Heart left ventricle (tissue), 16 donors: Measurements from ENCODE around the gene SPEM2. TPM values are rescaled to one million over a fixed set of nuclear protein-coding genes. Genes with fewer than 3 reads are reported as not detected.

Source experiments
- ATAC-seq, 4 donors: fragments of 200-7000 bp; cut with Tn5 transposase; one replicate each; pipeline ENCODE4 v1.9.1; 2020 to 2022; ENCODE audit warnings: moderate library complexity in 4 of 4, mild to moderate bottlenecking in 3 of 4, moderate number of reproducible peaks in 1 of 4
- DNase-seq, 5 donors: peaks; one replicate each; pipeline ENCODE4 v3.0.0-alpha.2; 2020
- H3K27ac ChIP-seq, 12 donors: fragments of 200-600 bp; sonication (generic) in 4 of 12; one replicate each; pipeline versions ENCODE4 v1.5.0 to v1.8.0; 2016 to 2022; ENCODE audit warnings: mild to moderate bottlenecking in 2 of 12
- H3K27me3 ChIP-seq, 9 donors: fragments of 200-600 bp; sonication (generic) in 2 of 9; one replicate each; pipeline versions ENCODE4 v1.5.1 to v1.8.0; 2016 to 2022; ENCODE audit warnings: mild to moderate bottlenecking in 3 of 9
- H3K36me3 ChIP-seq, 9 donors: fragments of 200-600 bp; sonication (generic) in 2 of 9; one replicate each; pipeline versions ENCODE4 v1.5.0 to v1.8.0; 2018 to 2022; ENCODE audit warnings: mild to moderate bottlenecking in 2 of 9
- H3K4me1 ChIP-seq, 12 donors: fragments of 200-600 bp; sonication (generic) in 4 of 12; one replicate each; pipeline versions ENCODE4 v1.5.0 to v1.8.0; 2016 to 2022; ENCODE audit warnings: mild to moderate bottlenecking in 3 of 12
- H3K4me3 ChIP-seq, 12 donors: fragments of 200-600 bp; sonication (generic) in 4 of 12; one replicate each; pipeline versions ENCODE4 v1.5.0 to v1.8.0; 2017 to 2022; ENCODE audit warnings: mild to moderate bottlenecking in 9 of 12, moderate library complexity in 4 of 12
- H3K9me3 ChIP-seq, 12 donors: fragments of 200-600 bp; sonication (generic) in 4 of 12; one replicate each; pipeline versions ENCODE4 v1.5.0 to v1.8.0; 2016 to 2022; ENCODE audit warnings: mild to moderate bottlenecking in 1 of 12
- CTCF ChIP-seq, 12 donors: fragments of 200-600 bp; sonication (generic) in 4 of 12; IDR thresholded peaks; one replicate each; pipeline versions ENCODE4 v1.5.0 to v1.8.0; 2018 to 2022; ENCODE audit warnings: antibody characterized with exemption in 12 of 12, mild to moderate bottlenecking in 5 of 12
- POLR2A ChIP-seq, 2 donors: fragments of 450-650 bp; IDR thresholded peaks; one replicate each; pipeline ENCODE4 v1.6.1; 2017; ENCODE audit warnings: antibody characterized with exemption in 2 of 2, mild to moderate bottlenecking in 2 of 2, moderate library complexity in 2 of 2
- WGBS, 4 donors: extraction: QIAGEN DNeasy Blood & Tissue Kit in 2 of 4; methylation state at CpG; one replicate each; pipeline versions ENCODE4 v1.1.5 to v1.1.7; 2013 to 2018; 5-methylcytosine and 5-hydroxymethylcytosine counted together
- intact Hi-C, 10 donors: fragments of 100-400 bp; cut with DNase I; formaldehyde crosslinking; loops; one replicate each; pipeline versions ENCODE4 v1.11.1 to v1.14.2; 2022
- polyA plus RNA-seq, 2 donors: library from polyadenylated mRNA; stranded (reverse); fragments of 200-250 nt; gene quantifications; one replicate each; pipeline ENCODE4 v1.2.3, GENCODE V29; 2013
- total RNA-seq, 9 donors: library from RNA; depleted of rRNA in 2 of 9; stranded (reverse); fragments of >200 nt in 2 of 9; fragmentation: NEBNext Ultra II Directional in 3 of 9; extraction: Animal tissue kit (Norgen Biotek cat#: 25700) in 3 of 9; gene quantifications; one replicate each; pipeline versions ENCODE4 v1.1.0 to v1.2.4, GENCODE V29; 2016 to 2023
- donor health status: ischemic (EF 13 %, LVEDD 7.1; RV severe dilation, severe dysfunction).
- donor health status: healthy with polysubstance abuse.
- donor health status: DM: no; HTN: yes; CAD: no.
- donor health status: DM: no; HTN: no; CAD: no.
- donor health status: ischemic (EF 25% LVEDD 6.9; RV normal size, moderate dysfunction).
- donor health status: ischemic (EF 25% LVEDD 5.7; RV mildly dilated, moderate dysfunction).
- donor health status: healthy.
- donor health status: DM: yes; HTN: yes; CAD: no.
- donor health status: ischemic (EF 35%, LVEDD 5.7; RV mildly dilated, moderate dysfunction).
- donor health status: nonischemic (EF 11% LVEDD 7.7; RV severe dilation, severe dysfunction).
- donor health status: DM: yes; HTN: yes; CAD: no.
- donor health status: PGD.
- donor health status: ischemic (EF 29% LVEDD 5.4; RV normal size, mild dysfunction).
- donor health status: nonischemic (EF 23%, LVEDD 6.1; RV moderate dilation, normal function).

Gene SPEM2
- total and polyA plus RNA-seq, 11 donors, result not detected

GRCh38 chr17:7476951-7477350, 51.5 kb downstream of the SPEM2 start:
- no peak for ATAC-seq
- whole genome bisulfite sequencing, 4 donors, result 78 to 84% (median 81%) methylated on average over 3 to 5 of the region's 5 CpGs
- DNase-seq, result no peak
- no peaks in the 10 kb centered on the region for H3K27me3 ChIP-seq
- H3K4me3 ChIP-seq, result peak overlapping the region in 8 of 12 donors; percentile 78 to 99 (median 98)
- H3K9me3 ChIP-seq, result no peaks in the 10 kb centered on the region
- intact Hi-C loops, result loop anchor here in 3 of 10 donors (5.0 kb wide), 1 partner anchor 35 kb away; no protein-coding TSS in a partner anchor
- no peaks in the 10 kb centered on the region for H3K36me3 ChIP-seq
- peak overlapping the region in 11 of 12 donors; percentile 99 to 100 (median 100) for H3K27ac ChIP-seq
- H3K4me1 ChIP-seq, result peaks cover 7 to 77% (median 52%) of the 10 kb centered on the region in 12 donors
- TF ChIP-seq CTCF (IDR thresholded peaks at IDR 0.05), result no peak
- no peak for TF ChIP-seq POLR2A (IDR thresholded peaks at IDR 0.05)

Other genes starting within 250 kb of the SPEM2 start
Only the 30 nearest of the 39 such genes appear.
- gene GABARAP, start 183.2 kb upstream of the SPEM2 start, total RNA-seq, result 100 to 1,000 TPM; 293 to 591 (median 491) TPM
- gene GABARAP, start 183.2 kb upstream of the SPEM2 start, polyA plus RNA-seq, result 100 to 1,000 TPM; 580 to 674 TPM
- gene CTDNEP1, start 173.9 kb upstream of the SPEM2 start, total RNA-seq, result 100 to 1,000 TPM in 6 of 9 donors, 10 to 100 TPM in 3; 54.0 to 126 (median 107) TPM
- gene CTDNEP1, start 173.9 kb upstream of the SPEM2 start, polyA plus RNA-seq, result 100 to 1,000 TPM in 1 of 2 donors, 10 to 100 TPM in 1; 54.4 to 120 TPM
- 10 to 100 TPM; 28.0 to 87.2 (median 52.6) TPM for gene ELP5, start 173.4 kb upstream of the SPEM2 start, total RNA-seq
- 10 to 100 TPM; 33.5 to 47.0 TPM for gene ELP5, start 173.4 kb upstream of the SPEM2 start, polyA plus RNA-seq
- 1 to 10 TPM in 5 of 9 donors, under 1 TPM in 2, not detected in 2; 0.36 to 2.6 (median 2.0) TPM for gene CLDN7, start 163.1 kb upstream of the SPEM2 start, total RNA-seq
- gene CLDN7, start 163.1 kb upstream of the SPEM2 start, polyA plus RNA-seq, result 1 to 10 TPM; 1.1 to 1.3 TPM
- gene SLC2A4, start 143.9 kb upstream of the SPEM2 start, total RNA-seq, result 100 to 1,000 TPM in 7 of 9 donors, 10 to 100 TPM in 2; 82.0 to 184 (median 172) TPM
- 100 to 1,000 TPM in 1 of 2 donors, 10 to 100 TPM in 1; 48.5 to 107 TPM for gene SLC2A4, start 143.9 kb upstream of the SPEM2 start, polyA plus RNA-seq
- 1 to 10 TPM in 1 of 9 donors, under 1 TPM in 8; 0.32 to 1.6 (median 0.56) TPM for gene YBX2, start 131.0 kb upstream of the SPEM2 start, total RNA-seq
- 1 to 10 TPM in 1 of 2 donors, under 1 TPM in 1; 0.43 to 2.0 TPM for gene YBX2, start 131.0 kb upstream of the SPEM2 start, polyA plus RNA-seq
- 100 to 1,000 TPM; 120 to 500 (median 257) TPM for gene EIF5A, start 118.0 kb upstream of the SPEM2 start, total RNA-seq
- 100 to 1,000 TPM; 403 to 934 TPM for gene EIF5A, start 118.0 kb upstream of the SPEM2 start, polyA plus RNA-seq
- 100 to 1,000 TPM in 1 of 9 donors, 10 to 100 TPM in 8; 51.0 to 118 (median 61.2) TPM for gene GPS2, start 110.3 kb upstream of the SPEM2 start, total RNA-seq
- 10 to 100 TPM; 81.6 to 88.4 TPM for gene GPS2, start 110.3 kb upstream of the SPEM2 start, polyA plus RNA-seq
- gene NEURL4, start 96.3 kb upstream of the SPEM2 start, total RNA-seq, result 10 to 100 TPM; 13.6 to 39.2 (median 27.6) TPM
- gene NEURL4, start 96.3 kb upstream of the SPEM2 start, polyA plus RNA-seq, result 10 to 100 TPM; 23.0 to 29.6 TPM
- 10 to 100 TPM in 5 of 9 donors, 1 to 10 TPM in 3, under 1 TPM in 1; 0.88 to 24.2 (median 16.4) TPM for gene ACAP1, start 89.1 kb upstream of the SPEM2 start, total RNA-seq
- 1 to 10 TPM; 2.6 to 6.1 TPM for gene ACAP1, start 89.1 kb upstream of the SPEM2 start, polyA plus RNA-seq
- 1 to 10 TPM; 3.4 to 9.0 (median 5.9) TPM for gene KCTD11, start 73.5 kb upstream of the SPEM2 start, total RNA-seq
- gene KCTD11, start 73.5 kb upstream of the SPEM2 start, polyA plus RNA-seq, result 1 to 10 TPM; 6.4 to 9.6 TPM
- gene TMEM95, start 70.5 kb upstream of the SPEM2 start, total RNA-seq, result not detected
- not detected for gene TMEM95, start 70.5 kb upstream of the SPEM2 start, polyA plus RNA-seq
- gene TNK1, start 44.5 kb upstream of the SPEM2 start, total RNA-seq, result 1 to 10 TPM; 1.4 to 6.2 (median 2.2) TPM
- gene TNK1, start 44.5 kb upstream of the SPEM2 start, polyA plus RNA-seq, result 1 to 10 TPM; 1.8 to 2.1 TPM
- 10 to 100 TPM; 14.3 to 29.5 (median 16.4) TPM for gene PLSCR3, start 31.1 kb upstream of the SPEM2 start, total RNA-seq
- gene PLSCR3, start 31.1 kb upstream of the SPEM2 start, polyA plus RNA-seq, result 10 to 100 TPM; 21.2 to 28.3 TPM
- 10 to 100 TPM; 51.9 to 78.7 (median 69.5) TPM for gene TMEM256, start 21.5 kb upstream of the SPEM2 start, total RNA-seq
- gene TMEM256, start 21.5 kb upstream of the SPEM2 start, polyA plus RNA-seq, result 100 to 1,000 TPM in 1 of 2 donors, 10 to 100 TPM in 1; 74.4 to 195 TPM
- 10 to 100 TPM in 2 of 9 donors, 1 to 10 TPM in 7; 4.6 to 12.9 (median 7.3) TPM for gene NLGN2, start 17.8 kb upstream of the SPEM2 start, total RNA-seq
- gene NLGN2, start 17.8 kb upstream of the SPEM2 start, polyA plus RNA-seq, result 10 to 100 TPM in 1 of 2 donors, 1 to 10 TPM in 1; 3.5 to 11.1 TPM
- gene SPEM1, start 5.3 kb upstream of the SPEM2 start, total RNA-seq, result not detected
- gene SPEM1, start 5.3 kb upstream of the SPEM2 start, polyA plus RNA-seq, result not detected
- gene SPEM3, start 3.2 kb downstream of the SPEM2 start, total RNA-seq, result not detected
- gene SPEM3, start 3.2 kb downstream of the SPEM2 start, polyA plus RNA-seq, result not detected
- gene TMEM102, start 9.8 kb downstream of the SPEM2 start, total RNA-seq, result 1 to 10 TPM; 1.7 to 6.8 (median 4.0) TPM
- 1 to 10 TPM; 1.8 to 4.5 TPM for gene TMEM102, start 9.8 kb downstream of the SPEM2 start, polyA plus RNA-seq
- 1 to 10 TPM; 2.8 to 9.6 (median 7.8) TPM for gene FGF11, start 13.9 kb downstream of the SPEM2 start, total RNA-seq
- gene FGF11, start 13.9 kb downstream of the SPEM2 start, polyA plus RNA-seq, result 1 to 10 TPM; 1.6 to 9.6 TPM
- gene CHRNB1, start 19.4 kb downstream of the SPEM2 start, total RNA-seq, result 10 to 100 TPM in 7 of 9 donors, 1 to 10 TPM in 2; 8.2 to 14.2 (median 11.0) TPM
- gene CHRNB1, start 19.4 kb downstream of the SPEM2 start, polyA plus RNA-seq, result 10 to 100 TPM; 11.2 to 27.3 TPM
- 10 to 100 TPM; 51.8 to 77.2 (median 59.5) TPM for gene ZBTB4, start 54.0 kb downstream of the SPEM2 start, total RNA-seq
- gene ZBTB4, start 54.0 kb downstream of the SPEM2 start, polyA plus RNA-seq, result 10 to 100 TPM; 29.3 to 35.3 TPM
- gene SLC35G6, start 55.8 kb downstream of the SPEM2 start, total RNA-seq, result not detected
- gene SLC35G6, start 55.8 kb downstream of the SPEM2 start, polyA plus RNA-seq, result under 1 TPM in 1 of 2 donors, not detected in 1; 0.08 TPM
- gene POLR2A, start 58.8 kb downstream of the SPEM2 start, total RNA-seq, result 10 to 100 TPM; 31.4 to 77.6 (median 50.7) TPM
- 10 to 100 TPM; 17.3 to 18.5 TPM for gene POLR2A, start 58.8 kb downstream of the SPEM2 start, polyA plus RNA-seq
- gene TNFSF12, start 123.4 kb downstream of the SPEM2 start, total RNA-seq, result 10 to 100 TPM; 20.3 to 49.5 (median 35.1) TPM
- gene TNFSF12, start 123.4 kb downstream of the SPEM2 start, polyA plus RNA-seq, result 10 to 100 TPM; 19.6 to 36.8 TPM
- gene TNFSF13, start 133.1 kb downstream of the SPEM2 start, total RNA-seq, result 10 to 100 TPM in 3 of 9 donors, 1 to 10 TPM in 6; 3.7 to 43.0 (median 6.4) TPM
- 1 to 10 TPM; 6.9 to 7.1 TPM for gene TNFSF13, start 133.1 kb downstream of the SPEM2 start, polyA plus RNA-seq
- gene SENP3, start 136.3 kb downstream of the SPEM2 start, total RNA-seq, result 10 to 100 TPM; 26.4 to 59.5 (median 28.9) TPM
- 10 to 100 TPM; 29.1 to 65.5 TPM for gene SENP3, start 136.3 kb downstream of the SPEM2 start, polyA plus RNA-seq
- gene CD68, start 154.0 kb downstream of the SPEM2 start, total RNA-seq, result 100 to 1,000 TPM in 2 of 9 donors, 10 to 100 TPM in 6, 1 to 10 TPM in 1; 9.9 to 324 (median 22.5) TPM
- gene CD68, start 154.0 kb downstream of the SPEM2 start, polyA plus RNA-seq, result 10 to 100 TPM; 11.3 to 46.7 TPM
- 10 to 100 TPM; 18.4 to 90.1 (median 25.4) TPM for gene MPDU1, start 158.2 kb downstream of the SPEM2 start, total RNA-seq
- gene MPDU1, start 158.2 kb downstream of the SPEM2 start, polyA plus RNA-seq, result 100 to 1,000 TPM in 1 of 2 donors, 10 to 100 TPM in 1; 33.3 to 106 TPM
- gene SOX15, start 164.5 kb downstream of the SPEM2 start, total RNA-seq, result 1 to 10 TPM in 4 of 9 donors, under 1 TPM in 4, not detected in 1; 0.65 to 8.0 (median 1.2) TPM
- 1 to 10 TPM in 1 of 2 donors, under 1 TPM in 1; 0.32 to 2.2 TPM for gene SOX15, start 164.5 kb downstream of the SPEM2 start, polyA plus RNA-seq